ENCODE results near the gene PDE4B.

- no peak for TF ChIP-seq CTCF (conservative IDR thresholded peaks at IDR 0.05; ENCODE audit: low read length)
- no peak for TF ChIP-seq EZH2phosphoT487 (IDR thresholded peaks at IDR 0.05; ENCODE audit: borderline replicate concordance, low read depth, low read length)
Observed at GRCh38 chr1:66405061-66405460, 612.4 kb downstream of the PDE4B start.
